PC-3 (cell line): ENCODE data around the gene SSR2.

Experiments
- EZH2 ChIP-seq: fragments of 300-600 bp; sonication (generic); IDR thresholded peaks from one replicate; pipeline ENCODE4 v1.6.1; 2017; ENCODE audit warnings: antibody characterized with exemption, mild to moderate bottlenecking, low read length; ENCODE audit not compliant: unreplicated experiment
- EZH2phosphoT487 ChIP-seq: fragments of 300-600 bp; sonication (generic); IDR thresholded peaks from 2 replicates; pipeline ENCODE4 v1.6.1; 2018; ENCODE audit warnings: mild to moderate bottlenecking, antibody characterized with exemption, low read length, borderline replicate concordance
- TF ChIP-seq, protein P1 (sequence below): fragments of 300-600 bp; sonication (generic); conservative IDR thresholded peaks from 2 replicates; pipeline ENCODE4 v1.5.1; 2017; ENCODE audit warnings: antibody characterized with exemption, low read depth, mild to moderate bottlenecking, low read length

DNA sequence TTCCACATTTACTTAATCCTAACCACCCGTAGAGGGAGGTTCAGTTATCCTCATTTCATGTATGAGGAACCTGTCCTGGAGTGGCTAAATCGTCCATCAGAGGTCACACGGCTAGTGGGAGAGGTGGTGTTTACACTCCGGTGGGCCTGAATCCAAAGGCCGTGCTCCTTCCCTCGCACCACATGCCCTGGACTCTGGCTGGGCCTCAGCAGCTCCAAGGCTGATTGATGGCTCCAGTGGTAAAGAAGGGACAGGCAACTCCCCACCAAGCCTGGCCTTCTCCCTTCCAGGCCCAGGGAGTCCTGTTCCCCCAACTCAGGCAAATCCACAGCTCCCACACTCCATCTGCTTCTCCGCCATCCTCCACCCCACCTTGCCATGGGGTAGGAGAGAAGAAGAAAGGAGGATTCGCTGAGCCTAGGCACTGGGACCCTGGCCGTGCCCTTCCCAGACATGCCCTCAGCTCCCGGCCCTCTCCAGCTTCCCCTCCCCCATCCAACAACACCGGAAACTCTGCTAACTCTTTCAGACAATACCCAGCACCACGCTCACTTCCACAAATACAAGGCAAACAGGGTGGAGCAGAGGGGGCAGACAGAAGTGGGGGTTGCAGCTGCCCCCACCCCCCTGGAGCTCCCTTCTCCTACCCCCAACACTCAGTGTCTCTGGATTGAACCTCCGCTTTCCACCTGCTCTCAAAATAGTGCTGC lies 53.3 kb downstream of the SSR2 start:
- TF ChIP-seq, protein P1, sequence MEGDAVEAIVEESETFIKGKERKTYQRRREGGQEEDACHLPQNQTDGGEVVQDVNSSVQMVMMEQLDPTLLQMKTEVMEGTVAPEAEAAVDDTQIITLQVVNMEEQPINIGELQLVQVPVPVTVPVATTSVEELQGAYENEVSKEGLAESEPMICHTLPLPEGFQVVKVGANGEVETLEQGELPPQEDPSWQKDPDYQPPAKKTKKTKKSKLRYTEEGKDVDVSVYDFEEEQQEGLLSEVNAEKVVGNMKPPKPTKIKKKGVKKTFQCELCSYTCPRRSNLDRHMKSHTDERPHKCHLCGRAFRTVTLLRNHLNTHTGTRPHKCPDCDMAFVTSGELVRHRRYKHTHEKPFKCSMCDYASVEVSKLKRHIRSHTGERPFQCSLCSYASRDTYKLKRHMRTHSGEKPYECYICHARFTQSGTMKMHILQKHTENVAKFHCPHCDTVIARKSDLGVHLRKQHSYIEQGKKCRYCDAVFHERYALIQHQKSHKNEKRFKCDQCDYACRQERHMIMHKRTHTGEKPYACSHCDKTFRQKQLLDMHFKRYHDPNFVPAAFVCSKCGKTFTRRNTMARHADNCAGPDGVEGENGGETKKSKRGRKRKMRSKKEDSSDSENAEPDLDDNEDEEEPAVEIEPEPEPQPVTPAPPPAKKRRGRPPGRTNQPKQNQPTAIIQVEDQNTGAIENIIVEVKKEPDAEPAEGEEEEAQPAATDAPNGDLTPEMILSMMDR = no peak
- TF ChIP-seq EZH2phosphoT487 (no peak), EZH2 (no peak)
